Liver (tissue), 9 donors: ENCODE measurements around the gene ZNRF3. TPM values are rescaled to one million over a fixed set of nuclear protein-coding genes. Genes with fewer than 3 reads are reported as not detected.

Experiments used
- DNase-seq: peaks from one replicate; pipeline ENCODE4 v3.0.0-alpha.2; 2017; ENCODE audit warnings: low spot score
- H3K27ac ChIP-seq, 2 donors: one replicate each; pipeline ENCODE4 v1.7.0; 2013; ENCODE audit warnings: inconsistent platforms in 2 of 2, low read length in 2 of 2, control low read depth in 1 of 2, low read depth in 1 of 2, mild to moderate bottlenecking in 1 of 2
- H3K27me3 ChIP-seq, 4 donors: one replicate each; pipeline versions ENCODE4 v1.6.1 to v1.7.0; 2013; ENCODE audit warnings: low read length in 3 of 4, inconsistent platforms in 1 of 4, mild to moderate bottlenecking in 1 of 4, moderate library complexity in 1 of 4; ENCODE audit not compliant: control insufficient read depth in 4 of 4, insufficient read depth in 4 of 4
- H3K36me3 ChIP-seq, 4 donors: one replicate each; pipeline versions ENCODE4 v1.6.1 to v1.7.0; 2013; ENCODE audit warnings: low read length in 3 of 4, mild to moderate bottlenecking in 3 of 4, low read depth in 1 of 4, moderate library complexity in 1 of 4; ENCODE audit not compliant: control insufficient read depth in 4 of 4, insufficient read depth in 3 of 4
- H3K4me1 ChIP-seq, 4 donors: one replicate each; pipeline versions ENCODE4 v1.6.1 to v1.7.0; 2013; ENCODE audit warnings: low read length in 3 of 4, mild to moderate bottlenecking in 3 of 4, moderate library complexity in 1 of 4; ENCODE audit not compliant: control insufficient read depth in 4 of 4, insufficient read depth in 4 of 4
- H3K4me3 ChIP-seq, 3 donors: one replicate each; pipeline versions ENCODE4 v1.6.1 to v1.7.0; 2013; ENCODE audit warnings: low read length in 3 of 3, control low read depth in 1 of 3, low read depth in 1 of 3, mild to moderate bottlenecking in 1 of 3
- H3K9ac ChIP-seq, 2 donors: one replicate each; pipeline ENCODE4 v1.7.0; 2013; ENCODE audit warnings: low read length in 2 of 2, mild to moderate bottlenecking in 2 of 2, moderate library complexity in 2 of 2, control low read depth in 1 of 2, low read depth in 1 of 2
- H3K9me3 ChIP-seq, 4 donors: one replicate each; pipeline versions ENCODE4 v1.6.1 to v1.7.0; 2013; ENCODE audit warnings: low read length in 3 of 4; ENCODE audit not compliant: control insufficient read depth in 4 of 4
- ATF3 ChIP-seq: IDR thresholded peaks from 2 replicates; pipeline ENCODE4 v1.6.1; 2016; ENCODE audit warnings: antibody characterized with exemption
- CTCF ChIP-seq: fragments of 150-350 bp; IDR thresholded peaks from 2 replicates; pipeline ENCODE4 v1.5.1; 2017; ENCODE audit warnings: improper control_type of control experiment, low read depth, low read length; ENCODE audit not compliant: missing input control
- EGR1 ChIP-seq, 2 donors: IDR thresholded peaks; 2 replicates each; pipeline ENCODE4 v1.6.1; 2016 to 2018; ENCODE audit warnings: antibody characterized with exemption in 2 of 2, low read depth in 2 of 2
- FOXA1 ChIP-seq: IDR thresholded peaks from 2 replicates; pipeline ENCODE4 v1.6.1; 2016; ENCODE audit warnings: antibody characterized with exemption
- FOXA2 ChIP-seq: IDR thresholded peaks from 2 replicates; pipeline ENCODE4 v1.6.1; 2016; ENCODE audit warnings: antibody characterized with exemption
- GABPA ChIP-seq, 2 donors: IDR thresholded peaks in 1 of 2; conservative IDR thresholded peaks in 1 of 2; 2 replicates each; pipeline ENCODE4 v1.6.1; 2016; ENCODE audit warnings: antibody characterized with exemption in 2 of 2, mild to moderate bottlenecking in 1 of 2, moderate library complexity in 1 of 2
- HNF4A ChIP-seq, 2 donors: conservative IDR thresholded peaks; 2 replicates each; pipeline ENCODE4 v1.6.1; 2016; ENCODE audit warnings: antibody characterized with exemption in 2 of 2, mild to moderate bottlenecking in 2 of 2
- HNF4G ChIP-seq: IDR thresholded peaks from 2 replicates; pipeline ENCODE4 v1.6.1; 2016; ENCODE audit warnings: antibody characterized with exemption
- JUND ChIP-seq, 2 donors: IDR thresholded peaks; 2 replicates each; pipeline ENCODE4 v1.6.1; 2016; ENCODE audit warnings: antibody characterized with exemption in 2 of 2
- MAX ChIP-seq: IDR thresholded peaks from 2 replicates; pipeline ENCODE4 v1.6.1; 2016; ENCODE audit warnings: antibody characterized with exemption
- NR2F2 ChIP-seq: IDR thresholded peaks from 2 replicates; pipeline ENCODE4 v1.6.1; 2016; ENCODE audit warnings: antibody characterized with exemption
- RAD21 ChIP-seq, 2 donors: IDR thresholded peaks; 2 replicates each; pipeline ENCODE4 v1.6.1; 2016; ENCODE audit warnings: antibody characterized with exemption in 2 of 2, mild to moderate bottlenecking in 2 of 2
- REST ChIP-seq: IDR thresholded peaks from 2 replicates; pipeline ENCODE4 v1.6.1; 2016; ENCODE audit warnings: antibody characterized with exemption, mild to moderate bottlenecking
- RXRA ChIP-seq, 2 donors: IDR thresholded peaks; 2 replicates each; pipeline ENCODE4 v1.6.1; 2017 to 2018; ENCODE audit warnings: antibody characterized with exemption in 2 of 2, mild to moderate bottlenecking in 1 of 2
- TAF1 ChIP-seq: conservative IDR thresholded peaks from 2 replicates; pipeline ENCODE4 v1.6.1; 2016; ENCODE audit warnings: antibody characterized with exemption, mild to moderate bottlenecking
- YY1 ChIP-seq: IDR thresholded peaks from 2 replicates; pipeline ENCODE4 v1.6.1; 2016; ENCODE audit warnings: antibody characterized with exemption, mild to moderate bottlenecking
- WGBS: extraction: QIAGEN DNeasy Blood & Tissue Kit; methylation state at CpG from one replicate; pipeline ENCODE4 v1.1.7; 2013; 5-methylcytosine and 5-hydroxymethylcytosine counted together
- polyA plus RNA-seq, 2 donors: library from polyadenylated mRNA; stranded (reverse) in 1 of 2; unstranded in 1 of 2; fragments of 200-250 nt in 1 of 2; fragments of >200 nt in 1 of 2; fragmentation: Nextera tagmentation in 1 of 2; extraction: Ambion mirVana in 1 of 2; gene quantifications; one replicate each; pipeline versions ENCODE4 v1.2.1 to v1.2.3, GENCODE V29; 2013 to 2015
- total RNA-seq, 2 donors: library from RNA; depleted of rRNA; stranded (reverse); fragments of >200 nt; gene quantifications; one replicate each; pipeline ENCODE4 v1.2.3, GENCODE V29; 2014
- TF ChIP-seq, protein P1 (sequence below): IDR thresholded peaks from 2 replicates; pipeline ENCODE4 v1.6.1; 2016; ENCODE audit warnings: antibody characterized with exemption
- donor health status: healthy.
- donor health status: healthy.
- donor health status: healthy.
- donor health status: healthy.
- donor health status: healthy.

ZNRF3 gene
- total and polyA plus RNA-seq, 4 donors = 2.2 to 5.9 (median 4.7) TPM

- TF ChIP-seq EGR1 (IDR thresholded peaks at IDR 0.05; ENCODE audit: low read depth in 2 of 2) (no peak), GABPA (IDR thresholded peaks at IDR 0.05 in 1 of 2, conservative IDR thresholded peaks at IDR 0.05 in 1 of 2) (no peak), YY1 (no peak), REST (no peak), FOXA2 (no peak), HNF4G (no peak), HNF4A (conservative IDR thresholded peaks at IDR 0.05) (no peak), JUND (IDR thresholded peaks at IDR 0.05) (no peak), CTCF (no peak), NR2F2 (no peak), RAD21 (IDR thresholded peaks at IDR 0.05) (no peak), RXRA (IDR thresholded peaks at IDR 0.05) (no peak), FOXA1 (no peak), ATF3 (no peak), MAX (no peak), TAF1 (no peak)
- TF ChIP-seq, protein P1, sequence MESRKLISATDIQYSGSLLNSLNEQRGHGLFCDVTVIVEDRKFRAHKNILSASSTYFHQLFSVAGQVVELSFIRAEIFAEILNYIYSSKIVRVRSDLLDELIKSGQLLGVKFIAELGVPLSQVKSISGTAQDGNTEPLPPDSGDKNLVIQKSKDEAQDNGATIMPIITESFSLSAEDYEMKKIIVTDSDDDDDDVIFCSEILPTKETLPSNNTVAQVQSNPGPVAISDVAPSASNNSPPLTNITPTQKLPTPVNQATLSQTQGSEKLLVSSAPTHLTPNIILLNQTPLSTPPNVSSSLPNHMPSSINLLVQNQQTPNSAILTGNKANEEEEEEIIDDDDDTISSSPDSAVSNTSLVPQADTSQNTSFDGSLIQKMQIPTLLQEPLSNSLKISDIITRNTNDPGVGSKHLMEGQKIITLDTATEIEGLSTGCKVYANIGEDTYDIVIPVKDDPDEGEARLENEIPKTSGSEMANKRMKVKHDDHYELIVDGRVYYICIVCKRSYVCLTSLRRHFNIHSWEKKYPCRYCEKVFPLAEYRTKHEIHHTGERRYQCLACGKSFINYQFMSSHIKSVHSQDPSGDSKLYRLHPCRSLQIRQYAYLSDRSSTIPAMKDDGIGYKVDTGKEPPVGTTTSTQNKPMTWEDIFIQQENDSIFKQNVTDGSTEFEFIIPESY = no peak
- no peak for DNase-seq
- H3K27me3 ChIP-seq = no peaks in the 10 kb centered on the region
- H3K36me3 ChIP-seq = no peaks in the 10 kb centered on the region
- peaks cover 0 to 15% (median 11%) of the 10 kb centered on the region in 4 donors for H3K4me1 ChIP-seq
- H3K9ac ChIP-seq = no peak overlapping the region
- no peak overlapping the region for H3K27ac ChIP-seq
- H3K4me3 ChIP-seq = no peak overlapping the region
- H3K9me3 ChIP-seq = no peaks in the 10 kb centered on the region
- 95% methylated on average over 1 of the region's 1 CpG for WGBS
Measured at GRCh38 chr22:28856095-28856455, 27.3 kb upstream of the ZNRF3 start.

DNA sequence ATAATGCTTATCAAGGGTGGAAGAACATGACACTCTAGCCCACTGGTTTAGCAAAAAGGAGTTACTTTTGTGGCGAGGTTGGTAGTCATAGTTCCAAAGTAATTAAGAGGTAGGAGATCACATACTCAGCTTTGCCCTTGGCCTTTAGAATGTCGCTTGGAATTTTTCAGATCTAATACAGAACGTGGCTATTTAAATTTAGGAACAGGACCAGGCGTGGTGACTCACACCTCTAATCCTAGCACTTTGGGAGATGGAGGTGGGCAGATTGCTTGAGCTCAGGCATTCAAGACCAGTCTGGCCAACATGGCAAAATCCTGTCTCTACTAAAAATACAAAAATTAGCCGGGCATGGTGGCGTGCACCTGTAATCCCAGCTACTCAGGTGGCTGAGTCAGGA, 26.1 kb upstream of the ZNRF3 start:
- no peak for TF ChIP-seq ATF3
- TF ChIP-seq HNF4A (conservative IDR thresholded peaks at IDR 0.05) = no peak
- TF ChIP-seq FOXA2 = no peak
- no peak for TF ChIP-seq FOXA1
- no peak for TF ChIP-seq JUND (IDR thresholded peaks at IDR 0.05)
- H3K27me3 ChIP-seq = no peaks in the 10 kb centered on the region
- WGBS = 91% methylated on average over 6 of the region's 6 CpGs
- no peaks in the 10 kb centered on the region for H3K36me3 ChIP-seq
- peaks cover 0 to 15% (median 11%) of the 10 kb centered on the region in 4 donors for H3K4me1 ChIP-seq
- no peak overlapping the region for H3K4me3 ChIP-seq
- H3K27ac ChIP-seq = no peak overlapping the region
- no peak overlapping the region for H3K9ac ChIP-seq
- H3K9me3 ChIP-seq = no peaks in the 10 kb centered on the region
- no peak for DNase-seq
